H1 (cell line): ENCODE measurements around the gene ENO3. TPM values are rescaled to one million over a fixed set of nuclear protein-coding genes. Genes with fewer than 3 reads are reported as not detected.

ENCODE experiments used
- CBX8 ChIP-seq: fragments of 300-800, 300-1000 bp; sonication (generic); IDR thresholded peaks from 2 replicates; pipeline ENCODE4 v1.7.1; 2016; ENCODE audit warnings: low read depth, low read length, borderline replicate concordance
- HDAC2 ChIP-seq, 2 experiments: fragments of 300-600 bp in 1 of 2; sonication (generic) in 1 of 2; IDR thresholded peaks; 2 replicates each; pipeline ENCODE4 v1.6.1; 2011 to 2012; ENCODE audit warnings: low read depth in 2 of 2, low read length in 2 of 2, mild to moderate bottlenecking in 2 of 2, moderate library complexity in 2 of 2, borderline replicate concordance in 1 of 2, inconsistent platforms in 1 of 2
- POLR2AphosphoS5 ChIP-seq: IDR thresholded peaks from 2 replicates; pipeline ENCODE4 v1.6.1; 2011; ENCODE audit warnings: low read depth, low read length
- SIN3A ChIP-seq, 2 experiments: IDR thresholded peaks in 1 of 2; conservative IDR thresholded peaks in 1 of 2; 2 replicates each; pipeline ENCODE4 v1.6.1; 2011 to 2012; ENCODE audit warnings: low read length in 2 of 2, improper control_type of control experiment in 1 of 2, low read depth in 1 of 2, mild to moderate bottlenecking in 1 of 2
- TCF12 ChIP-seq: IDR thresholded peaks from 2 replicates; pipeline ENCODE4 v1.6.1; 2011; ENCODE audit warnings: low read depth, mild to moderate bottlenecking, low read length
- ZNF274 ChIP-seq: IDR thresholded peaks from 2 replicates; pipeline ENCODE4 v1.7.0; 2012; ENCODE audit warnings: low read length, borderline replicate concordance; ENCODE audit errors: extremely low read depth
- polyA plus RNA-seq, 7 experiments: library from polyadenylated mRNA; depleted of rRNA in 3 of 7; stranded (reverse) in 5 of 7; unstranded in 2 of 7; fragments of >200 nt in 5 of 7; fragments of 200-250 nt in 2 of 7; gene quantifications; 1 replicate in 5 of 7; 2 replicates in 1 of 7; 4 replicates in 1 of 7; pipeline versions ENCODE4 v1.2.1 to v1.2.3, GENCODE V29; 2011 to 2013; ENCODE audit warnings: missing spikeins in 2 of 7, mixed read lengths in 2 of 7
- total RNA-seq: library from RNA; stranded (reverse); fragmentation: NEBNext Ultra II Directional; extraction: Animal tissue kit (Norgen Biotek cat#: 25700); gene quantifications from 2 replicates; pipeline ENCODE4 v1.2.1, GENCODE V29; 2021

ENO3 gene
- total and polyA plus RNA-seq, 2 of the 8 experiments (the other 6 are each of a cell fraction or from before 2014, with no cell fraction given) = 25.0 to 25.7 TPM

GRCh38 chr17:4951486-4951885, 567 bp downstream of the ENO3 start (continued):
- TF ChIP-seq ZNF274 (no peak), CBX8 (no peak), HDAC2 (IDR thresholded peaks at IDR 0.05; ENCODE audit: borderline replicate concordance in 1 of 2, low read depth in 2 of 2, low read length in 2 of 2) (no peak), POLR2AphosphoS5 (no peak), SIN3A (conservative IDR thresholded peaks at IDR 0.05 in 1 of 2, IDR thresholded peaks at IDR 0.05 in 1 of 2; ENCODE audit: low read depth in 1 of 2, low read length in 2 of 2) (no peak), TCF12 (no peak)
